Neural progenitor cell (in vitro differentiated cells): ENCODE data around the gene LBX1. TPM values are rescaled to one million over a fixed set of nuclear protein-coding genes. Genes with fewer than 3 reads are reported as not detected.

ENCODE experiments used
- DNase-seq: peaks from one replicate; pipeline ENCODE4 v3.0.0-alpha.2; 2016; ENCODE audit warnings: low spot score
- H2AFZ ChIP-seq: fragments of 200-600 bp; sonication (generic); replicated peaks from 2 replicates; pipeline ENCODE4 v1.6.1; 2016; ENCODE audit warnings: antibody characterized with exemption
- H3F3A ChIP-seq: fragments of 200-600 bp; sonication (generic); 2 replicates; pipeline ENCODE4 v1.6.1; 2016; ENCODE audit warnings: antibody characterized with exemption, low read depth
- H3K27ac ChIP-seq: fragments of 200-600 bp; sonication (generic); 2 replicates; pipeline ENCODE4 v1.5.1; 2016; ENCODE audit warnings: mild to moderate bottlenecking
- H3K27me3 ChIP-seq: fragments of 200-600 bp; sonication (generic); 2 replicates; pipeline ENCODE4 v1.6.1; 2016; ENCODE audit warnings: mild to moderate bottlenecking, moderate library complexity
- H3K36me3 ChIP-seq: fragments of 200-600 bp; sonication (generic); 2 replicates; pipeline ENCODE4 v1.5.1; 2016
- H3K4me1 ChIP-seq: fragments of 200-600 bp; sonication (generic); 2 replicates; pipeline ENCODE4 v1.6.1; 2016; ENCODE audit warnings: mixed run types
- H3K4me2 ChIP-seq: fragments of 200-600 bp; sonication (generic); 2 replicates; pipeline ENCODE4 v1.6.1; 2016
- H3K4me3 ChIP-seq: fragments of 200-600 bp; sonication (generic); 2 replicates; pipeline ENCODE4 v1.5.1; 2016
- H3K79me2 ChIP-seq: fragments of 200-600 bp; sonication (generic); 2 replicates; pipeline ENCODE4 v1.6.1; 2016; ENCODE audit warnings: low read depth
- H3K9ac ChIP-seq: fragments of 200-600 bp; sonication (generic); 2 replicates; pipeline ENCODE4 v1.6.1; 2016
- H3K9me3 ChIP-seq: fragments of 200-600 bp; sonication (generic); 2 replicates; pipeline ENCODE4 v1.5.1; 2016; ENCODE audit warnings: low read depth
- H4K20me1 ChIP-seq: fragments of 200-600 bp; sonication (generic); 2 replicates; pipeline ENCODE4 v1.6.1; 2016; ENCODE audit warnings: low read depth
- H3K27ac Mint-ChIP-seq: 3 replicates; pipeline ENCODE4 v1.8.0; 2021; ENCODE audit warnings: mixed read lengths
- H3K27me3 Mint-ChIP-seq: 2 replicates; pipeline ENCODE4 v1.8.0; 2022; ENCODE audit warnings: low read depth, mild to moderate bottlenecking, inconsistent platforms, moderate library complexity, mixed read lengths; ENCODE audit not compliant: insufficient read depth
- H3K36me3 Mint-ChIP-seq: 3 replicates; pipeline ENCODE4 v1.8.0; 2021; ENCODE audit warnings: mixed read lengths
- H3K4me1 Mint-ChIP-seq: 3 replicates; pipeline ENCODE4 v1.8.0; 2021; ENCODE audit warnings: mixed read lengths
- H3K4me3 Mint-ChIP-seq: 3 replicates; pipeline ENCODE4 v1.8.0; 2021; ENCODE audit warnings: mild to moderate bottlenecking, moderate library complexity, mixed read lengths
- H3K9me3 Mint-ChIP-seq: 3 replicates; pipeline ENCODE4 v1.8.0; 2020; ENCODE audit warnings: mixed read lengths
- EZH2phosphoT487 ChIP-seq: fragments of 200-600 bp; sonication (generic); IDR thresholded peaks from 2 replicates; pipeline ENCODE4 v1.6.1; 2017; ENCODE audit warnings: antibody characterized with exemption
- total RNA-seq: library from RNA; depleted of rRNA; stranded (reverse); fragments of >200 nt; gene quantifications from 2 replicates; pipeline ENCODE4 v1.2.3, GENCODE V29; 2015; ENCODE audit warnings: low replicate concordance

Gene LBX1
- total RNA-seq, 1 donor from 2014 or later: not detected

GRCh38 chr10:101182936-101183335, 46.3 kb downstream of the LBX1 start:
- H4K20me1 ChIP-seq: no peaks in the 10 kb centered on the region
- H3K4me1 ChIP-seq: no peaks in the 10 kb centered on the region
- H3K27me3 ChIP-seq: no peaks in the 10 kb centered on the region
- no peak overlapping the region for H3K27ac ChIP-seq
- H3K9me3 ChIP-seq: no peaks in the 10 kb centered on the region
- H3K4me1 Mint-ChIP-seq: no peaks in the 10 kb centered on the region
- no peak overlapping the region for H3K4me2 ChIP-seq
- no peak for TF ChIP-seq EZH2phosphoT487
- no peaks in the 10 kb centered on the region for H3K79me2 ChIP-seq
- no peak for DNase-seq
- no peaks in the 10 kb centered on the region for H3K9me3 Mint-ChIP-seq
- H2AFZ ChIP-seq: no peak overlapping the region
- no peaks in the 10 kb centered on the region for H3K36me3 Mint-ChIP-seq
- peaks cover 3% of the 10 kb centered on the region for H3K27me3 Mint-ChIP-seq
- H3K4me3 Mint-ChIP-seq: no peak overlapping the region
- H3K9ac ChIP-seq: no peak overlapping the region
- H3F3A ChIP-seq: no peaks in the 10 kb centered on the region
- no peak overlapping the region for H3K27ac Mint-ChIP-seq
- no peak overlapping the region for H3K4me3 ChIP-seq
- no peaks in the 10 kb centered on the region for H3K36me3 ChIP-seq

Other genes with a start within 250 kb of the LBX1 start
- gene MRPL43, start 242.0 kb downstream of the LBX1 start, total RNA-seq: 24.5 and 55.8 TPM in 2 replicates
- 6.4 and 7.1 TPM in 2 replicates for gene TWNK, start 241.9 kb downstream of the LBX1 start, total RNA-seq
- gene LZTS2, start 229.7 kb downstream of the LBX1 start, total RNA-seq: 34.7 and 111 TPM in 2 replicates
- 0.25 TPM in 1 of 2 replicates, not detected in the other for gene PDZD7, start 198.3 kb downstream of the LBX1 start, total RNA-seq
- gene SFXN3, start 198.2 kb downstream of the LBX1 start, total RNA-seq: 0.09 TPM in 1 of 2 replicates, not detected in the other
- 0.77 and 1.8 TPM in 2 replicates for gene KAZALD1, start 167.5 kb downstream of the LBX1 start, total RNA-seq
- not detected in 2 replicates for gene TLX1, start 98.2 kb downstream of the LBX1 start, total RNA-seq
- 23.5 and 25.4 TPM in 2 replicates for gene BTRC, start 124.7 kb upstream of the LBX1 start, total RNA-seq